HFFc6 (cell line): ENCODE data around the gene GBX1. TPM values are rescaled to one million over a fixed set of nuclear protein-coding genes. Genes with fewer than 3 reads are reported as not detected.

ENCODE experiments used
- DNase-seq: peaks from one replicate; pipeline ENCODE4 v3.0.0-alpha.2; 2018
- H3K27ac Mint-ChIP-seq: 2 replicates; pipeline ENCODE4 v1.8.0; 2020; ENCODE audit warnings: mild to moderate bottlenecking, mixed read lengths
- H3K27me3 Mint-ChIP-seq: 2 replicates; pipeline ENCODE4 v1.8.0; 2021; ENCODE audit warnings: mild to moderate bottlenecking, moderate library complexity, mixed read lengths; ENCODE audit not compliant: insufficient read depth
- H3K36me3 Mint-ChIP-seq: 2 replicates; pipeline ENCODE4 v1.8.0; 2021; ENCODE audit warnings: low read depth, mixed read lengths
- H3K4me1 Mint-ChIP-seq: 2 replicates; pipeline ENCODE4 v1.8.0; 2020; ENCODE audit warnings: low read depth, mixed read lengths
- H3K4me3 Mint-ChIP-seq: 2 replicates; pipeline ENCODE4 v1.8.0; 2020; ENCODE audit warnings: mild to moderate bottlenecking, moderate library complexity, mixed read lengths
- H3K9me3 Mint-ChIP-seq: 2 replicates; pipeline ENCODE4 v1.8.0; 2020; ENCODE audit warnings: mild to moderate bottlenecking, mixed read lengths
- total RNA-seq, 6 experiments: library from RNA; stranded (reverse); fragmentation: NEBNext Ultra II Directional; extraction: Animal tissue kit (Norgen Biotek cat#: 25700); gene quantifications; 2 replicates in 1 of 6; 3 replicates in 5 of 6; pipeline ENCODE4 v1.2.3, GENCODE V29; 2021
- TF ChIP-seq, protein P1 (sequence below): fragments of 200-600 bp; sonication (generic); IDR thresholded peaks from 2 replicates; pipeline ENCODE4 v1.5.0; 2021; ENCODE audit warnings: antibody characterized with exemption, mild to moderate bottlenecking

GBX1 gene
- total RNA-seq, 6 experiments from 2014 or later, result not detected

DNA sequence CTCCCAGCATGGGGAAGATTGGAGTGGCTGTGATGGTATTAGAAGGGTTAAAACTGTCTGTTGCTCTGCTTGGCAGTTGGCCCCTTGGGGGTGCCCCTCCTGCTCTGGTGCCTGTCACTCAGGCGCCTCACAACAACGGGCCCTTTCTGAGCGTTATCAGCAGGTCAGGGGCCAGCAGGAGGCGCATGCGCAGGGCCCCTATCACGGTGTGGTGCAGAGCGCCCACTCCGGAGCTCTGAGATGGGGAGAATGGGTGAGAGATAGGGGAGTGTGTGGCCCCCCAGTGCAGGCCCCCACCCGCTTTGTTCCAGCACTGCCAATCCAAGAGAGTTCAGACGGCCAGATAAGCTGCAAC, 24.8 kb downstream of the GBX1 start:
- Mint-ChIP-seq H3K9me3 (no peaks in the 10 kb centered on the region), H3K27me3 (peaks cover 14% of the 10 kb centered on the region), H3K27ac (no peak overlapping the region), H3K36me3 (peaks cover 20% of the 10 kb centered on the region; the same call in 1 of the 2 replicates), H3K4me3 (no peak overlapping the region), H3K4me1 (no peaks in the 10 kb centered on the region)
- no peak for DNase-seq
- TF ChIP-seq, protein P1, sequence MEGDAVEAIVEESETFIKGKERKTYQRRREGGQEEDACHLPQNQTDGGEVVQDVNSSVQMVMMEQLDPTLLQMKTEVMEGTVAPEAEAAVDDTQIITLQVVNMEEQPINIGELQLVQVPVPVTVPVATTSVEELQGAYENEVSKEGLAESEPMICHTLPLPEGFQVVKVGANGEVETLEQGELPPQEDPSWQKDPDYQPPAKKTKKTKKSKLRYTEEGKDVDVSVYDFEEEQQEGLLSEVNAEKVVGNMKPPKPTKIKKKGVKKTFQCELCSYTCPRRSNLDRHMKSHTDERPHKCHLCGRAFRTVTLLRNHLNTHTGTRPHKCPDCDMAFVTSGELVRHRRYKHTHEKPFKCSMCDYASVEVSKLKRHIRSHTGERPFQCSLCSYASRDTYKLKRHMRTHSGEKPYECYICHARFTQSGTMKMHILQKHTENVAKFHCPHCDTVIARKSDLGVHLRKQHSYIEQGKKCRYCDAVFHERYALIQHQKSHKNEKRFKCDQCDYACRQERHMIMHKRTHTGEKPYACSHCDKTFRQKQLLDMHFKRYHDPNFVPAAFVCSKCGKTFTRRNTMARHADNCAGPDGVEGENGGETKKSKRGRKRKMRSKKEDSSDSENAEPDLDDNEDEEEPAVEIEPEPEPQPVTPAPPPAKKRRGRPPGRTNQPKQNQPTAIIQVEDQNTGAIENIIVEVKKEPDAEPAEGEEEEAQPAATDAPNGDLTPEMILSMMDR, result peak; percentile 19; the same call in 1 of the 2 replicates

DNA sequence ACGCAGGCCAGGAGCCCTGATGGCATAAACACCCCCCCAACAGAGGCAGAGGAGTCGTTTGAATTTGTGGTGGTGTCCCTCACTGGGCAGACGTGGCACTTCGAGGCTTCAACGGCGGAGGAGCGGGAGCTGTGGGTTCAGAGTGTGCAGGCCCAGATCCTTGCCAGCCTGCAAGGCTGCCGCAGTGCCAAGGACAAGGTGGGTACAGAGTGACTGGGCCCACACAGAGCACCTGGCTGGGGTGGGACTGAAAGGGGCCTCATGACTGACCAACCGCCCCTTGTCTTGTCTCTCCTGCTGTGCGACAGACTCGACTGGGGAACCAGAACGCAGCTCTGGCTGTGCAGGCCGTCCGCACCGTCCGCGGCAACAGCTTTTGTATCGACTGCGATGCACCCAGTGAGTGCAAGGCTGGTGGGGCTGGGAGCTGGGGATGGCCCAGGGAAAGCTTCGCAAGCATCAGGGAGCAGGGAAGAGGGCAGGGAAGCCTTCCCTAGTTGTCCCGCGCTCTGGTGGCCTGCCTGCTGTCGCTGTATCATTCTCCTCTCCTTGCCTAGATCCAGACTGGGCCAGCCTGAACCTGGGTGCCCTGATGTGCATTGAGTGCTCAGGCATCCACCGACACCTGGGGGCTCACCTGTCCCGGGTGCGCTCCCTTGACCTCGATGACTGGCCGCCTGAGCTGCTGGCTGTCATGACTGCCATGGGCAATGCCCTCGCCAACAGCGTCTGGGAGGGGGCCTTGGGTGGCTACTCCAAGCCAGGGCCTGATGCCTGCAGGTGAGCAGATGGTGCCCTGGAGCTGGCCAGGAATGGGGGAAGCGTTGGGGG, 25.4 kb downstream of the GBX1 start:
- H3K9me3 Mint-ChIP-seq, result no peaks in the 10 kb centered on the region
- H3K4me3 Mint-ChIP-seq, result no peak overlapping the region
- TF ChIP-seq, protein P1, result no peak
- H3K36me3 Mint-ChIP-seq, result peaks cover 20% of the 10 kb centered on the region; the same call in 1 of the 2 replicates
- no peaks in the 10 kb centered on the region for H3K4me1 Mint-ChIP-seq
- no peak for DNase-seq
- H3K27ac Mint-ChIP-seq, result no peak overlapping the region
- peaks cover 11% of the 10 kb centered on the region for H3K27me3 Mint-ChIP-seq

DNA sequence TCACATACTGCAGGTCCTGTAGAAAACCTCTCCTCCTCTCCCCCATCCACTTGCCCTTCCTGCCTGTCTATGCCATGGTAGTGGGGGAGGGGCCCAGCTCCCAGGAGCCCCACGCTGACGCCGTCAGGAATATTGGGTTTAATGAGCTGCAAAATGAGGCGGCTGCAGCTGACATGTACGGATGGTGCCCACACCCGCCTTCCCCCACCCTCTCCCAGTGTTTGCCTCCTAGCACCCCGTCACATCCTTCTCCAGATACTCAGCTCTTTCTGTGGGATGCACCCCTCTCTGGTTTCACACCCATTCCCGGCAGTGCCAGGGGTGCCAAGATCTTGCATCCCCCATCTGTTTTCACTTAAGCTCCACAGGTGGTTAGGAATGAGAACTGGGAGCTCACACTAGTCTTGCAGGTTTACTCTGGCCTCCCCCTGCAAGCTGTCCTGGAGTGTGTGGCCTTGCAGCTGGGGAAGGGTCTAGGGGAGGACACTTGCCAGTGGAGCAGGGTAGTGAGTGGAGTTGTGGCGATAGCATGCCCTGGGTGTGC, 26.1 kb downstream of the GBX1 start:
- Mint-ChIP-seq H3K4me1 (no peaks in the 10 kb centered on the region), H3K27me3 (peaks cover 10% of the 10 kb centered on the region), H3K4me3 (no peak overlapping the region), H3K9me3 (no peaks in the 10 kb centered on the region), H3K36me3 (peaks cover 20% of the 10 kb centered on the region; the same call in 1 of the 2 replicates), H3K27ac (no peak overlapping the region)
- TF ChIP-seq, protein P1, result no peak
- no peak for DNase-seq

DNA sequence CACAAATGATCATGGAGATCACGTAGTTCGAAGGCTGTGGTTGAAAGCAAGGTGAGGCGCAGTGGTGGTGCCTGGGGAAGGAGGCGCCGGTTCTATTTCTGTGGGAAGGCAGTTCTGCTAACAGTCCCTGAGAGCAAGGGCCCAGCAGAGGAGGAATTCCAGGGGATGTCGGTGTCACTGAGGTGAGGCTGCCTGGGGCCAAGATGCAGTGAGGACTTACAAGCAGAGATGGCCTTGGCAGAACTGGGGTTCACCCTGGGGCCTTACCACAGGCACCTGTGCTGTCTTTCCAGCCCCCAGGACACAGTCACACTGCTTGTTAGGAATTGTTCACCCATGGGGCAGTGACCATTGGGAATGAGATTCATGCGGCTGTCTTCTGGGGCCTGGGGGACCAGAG, 26.7 kb downstream of the GBX1 start:
- peaks cover 10% of the 10 kb centered on the region for H3K27me3 Mint-ChIP-seq
- TF ChIP-seq, protein P1, result no peak
- H3K27ac Mint-ChIP-seq, result no peak overlapping the region
- no peak overlapping the region; the same call in 1 of the 2 replicates for H3K4me3 Mint-ChIP-seq
- H3K36me3 Mint-ChIP-seq, result peaks cover 20% of the 10 kb centered on the region; the same call in 1 of the 2 replicates
- no peaks in the 10 kb centered on the region for H3K4me1 Mint-ChIP-seq
- no peaks in the 10 kb centered on the region for H3K9me3 Mint-ChIP-seq
- no peak for DNase-seq

DNA sequence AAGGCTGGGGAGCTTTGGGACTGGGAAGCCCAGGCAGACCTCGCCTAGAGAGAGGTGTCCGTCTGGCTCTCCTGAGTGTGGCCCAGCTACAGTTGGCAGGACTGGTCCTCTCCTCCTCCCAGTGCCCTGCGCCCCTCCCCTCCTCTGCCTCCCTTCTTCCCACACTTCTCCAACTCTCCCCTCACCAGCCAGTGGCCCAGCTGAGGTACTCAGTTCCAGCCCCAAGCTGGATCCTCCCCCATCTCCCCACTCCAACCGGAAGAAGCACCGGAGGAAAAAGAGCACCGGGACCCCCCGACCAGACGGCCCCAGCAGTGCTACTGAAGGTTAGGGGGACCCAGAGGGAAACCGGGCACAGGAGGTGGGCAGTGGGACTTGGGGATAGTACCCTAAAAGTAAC, 27.7 kb downstream of the GBX1 start:
- DNase-seq, result no peak
- Mint-ChIP-seq H3K27me3 (peaks cover 10% of the 10 kb centered on the region), H3K4me1 (no peaks in the 10 kb centered on the region), H3K36me3 (peaks cover 20% of the 10 kb centered on the region; the same call in 1 of the 2 replicates), H3K27ac (no peak overlapping the region), H3K9me3 (no peaks in the 10 kb centered on the region), H3K4me3 (no peak overlapping the region)
- TF ChIP-seq, protein P1, result no peak
